Suprapubic skin (tissue), 3 donors: ENCODE results near the gene NUP85.

Experiments used
- EP300 ChIP-seq: sonication (generic); formaldehyde crosslinking; IDR thresholded peaks from one replicate; pipeline ENCODE4 v1.6.1; 2017; ENCODE audit warnings: antibody characterized with exemption
- POLR2A ChIP-seq, 2 donors: fragments of 450-650 bp; IDR thresholded peaks; one replicate each; pipeline ENCODE4 v1.6.1; 2017; ENCODE audit warnings: antibody characterized with exemption in 2 of 2, mild to moderate bottlenecking in 2 of 2, moderate library complexity in 2 of 2
- TF ChIP-seq, protein P1 (sequence below), 2 donors: fragments of 200-600 bp in 1 of 2; fragments of 450-650 bp in 1 of 2; sonication (generic) in 1 of 2; IDR thresholded peaks; one replicate each; pipeline ENCODE4 v1.5.1; 2016 to 2019; ENCODE audit warnings: antibody characterized with exemption in 2 of 2, mild to moderate bottlenecking in 1 of 2, moderate library complexity in 1 of 2

DNA sequence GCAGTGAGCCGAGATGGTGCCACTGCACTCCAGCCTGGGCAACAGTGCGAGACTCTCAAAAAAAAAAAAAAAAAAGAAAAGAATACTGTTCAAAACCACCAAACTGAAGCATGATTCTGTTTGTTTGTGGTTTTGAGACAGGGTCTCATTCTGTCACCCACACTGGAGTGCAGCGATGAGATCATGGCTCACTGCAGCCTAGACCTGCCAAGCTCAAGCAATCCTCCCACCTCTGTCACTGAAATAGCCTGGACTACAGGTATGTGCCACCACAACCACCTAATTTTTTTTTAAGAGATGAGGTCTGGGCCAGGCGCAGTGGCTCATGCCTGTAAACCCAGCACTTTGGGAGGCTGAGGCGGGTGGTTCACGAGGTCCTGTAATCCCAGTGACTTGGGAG lies 27.0 kb upstream of the NUP85 start:
- TF ChIP-seq, protein P1, sequence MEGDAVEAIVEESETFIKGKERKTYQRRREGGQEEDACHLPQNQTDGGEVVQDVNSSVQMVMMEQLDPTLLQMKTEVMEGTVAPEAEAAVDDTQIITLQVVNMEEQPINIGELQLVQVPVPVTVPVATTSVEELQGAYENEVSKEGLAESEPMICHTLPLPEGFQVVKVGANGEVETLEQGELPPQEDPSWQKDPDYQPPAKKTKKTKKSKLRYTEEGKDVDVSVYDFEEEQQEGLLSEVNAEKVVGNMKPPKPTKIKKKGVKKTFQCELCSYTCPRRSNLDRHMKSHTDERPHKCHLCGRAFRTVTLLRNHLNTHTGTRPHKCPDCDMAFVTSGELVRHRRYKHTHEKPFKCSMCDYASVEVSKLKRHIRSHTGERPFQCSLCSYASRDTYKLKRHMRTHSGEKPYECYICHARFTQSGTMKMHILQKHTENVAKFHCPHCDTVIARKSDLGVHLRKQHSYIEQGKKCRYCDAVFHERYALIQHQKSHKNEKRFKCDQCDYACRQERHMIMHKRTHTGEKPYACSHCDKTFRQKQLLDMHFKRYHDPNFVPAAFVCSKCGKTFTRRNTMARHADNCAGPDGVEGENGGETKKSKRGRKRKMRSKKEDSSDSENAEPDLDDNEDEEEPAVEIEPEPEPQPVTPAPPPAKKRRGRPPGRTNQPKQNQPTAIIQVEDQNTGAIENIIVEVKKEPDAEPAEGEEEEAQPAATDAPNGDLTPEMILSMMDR (IDR thresholded peaks at IDR 0.05), result no peak
- TF ChIP-seq POLR2A (IDR thresholded peaks at IDR 0.05), result no peak
- TF ChIP-seq EP300, result no peak
